ENCODE data around the gene HNRNPAB.

HNRNPAB gene

GRCh38 chr5:178221853-178222252 is 17.5 kb downstream of the HNRNPAB start:
- ATAC-seq: no peak
- no peak for TF ChIP-seq POU6F1 (CRISPR knock-in tag; IDR thresholded peaks at IDR 0.05; ENCODE audit: borderline replicate concordance, low read depth)
- TF ChIP-seq ISL1 (CRISPR knock-in tag; IDR thresholded peaks at IDR 0.05): no peak
- TF ChIP-seq CSDC2 (CRISPR knock-in tag; IDR thresholded peaks at IDR 0.05): no peak

GRCh38 chr5:178222292-178222691 is 18.0 kb downstream of the HNRNPAB start:
- ATAC-seq: no peak
- TF ChIP-seq SNAI2 (CRISPR knock-in tag; IDR thresholded peaks at IDR 0.05): no peak

GRCh38 chr5:178223196-178223773 is 19.0 kb downstream of the HNRNPAB start:
- no peak; the same call in 2 of the 3 replicates for ATAC-seq
- no peak for TF ChIP-seq ZNF70 (CRISPR knock-in tag; IDR thresholded peaks at IDR 0.05)
- TF ChIP-seq POU6F1 (CRISPR knock-in tag; IDR thresholded peaks at IDR 0.05; ENCODE audit: borderline replicate concordance, low read depth): no peak
- no peak for TF ChIP-seq ZC3H10 (CRISPR knock-in tag; IDR thresholded peaks at IDR 0.05)
- TF ChIP-seq BACH2 (CRISPR knock-in tag; IDR thresholded peaks at IDR 0.05; ENCODE audit: borderline replicate concordance): no peak
- TF ChIP-seq ZNF8 (CRISPR knock-in tag; IDR thresholded peaks at IDR 0.05): no peak
- TF ChIP-seq ZFP3 (CRISPR knock-in tag; IDR thresholded peaks at IDR 0.05): no peak
- TF ChIP-seq RARB (CRISPR knock-in tag; IDR thresholded peaks at IDR 0.05): no peak
- TF ChIP-seq SNAI2 (CRISPR knock-in tag; IDR thresholded peaks at IDR 0.05): no peak
- no peak for TF ChIP-seq ZNF565 (CRISPR knock-in tag; conservative IDR thresholded peaks at IDR 0.05; ENCODE audit: low read depth)
- no peak for TF ChIP-seq CREB5 (CRISPR knock-in tag; IDR thresholded peaks at IDR 0.05; ENCODE audit: low read depth)
- no peak for TF ChIP-seq ESRRG (CRISPR knock-in tag; IDR thresholded peaks at IDR 0.05)
- no peak for TF ChIP-seq TCF4 (CRISPR knock-in tag; IDR thresholded peaks at IDR 0.05; ENCODE audit: borderline replicate concordance)
- no peak for TF ChIP-seq TSHZ2 (CRISPR knock-in tag; IDR thresholded peaks at IDR 0.05)
- no peak for TF ChIP-seq TOX (CRISPR knock-in tag; IDR thresholded peaks at IDR 0.05; ENCODE audit: borderline replicate concordance)
- no peak for TF ChIP-seq CSRNP3 (CRISPR knock-in tag; IDR thresholded peaks at IDR 0.05)
- TF ChIP-seq PPARA (CRISPR knock-in tag; IDR thresholded peaks at IDR 0.05; ENCODE audit: borderline replicate concordance): no peak
- no peak for TF ChIP-seq PATZ1 (CRISPR knock-in tag; IDR thresholded peaks at IDR 0.05; ENCODE audit: borderline replicate concordance)
- no peak for TF ChIP-seq ZFP30 (CRISPR knock-in tag; IDR thresholded peaks at IDR 0.05)
